Measurements from ENCODE around the gene CMTM7.

The CMTM7 gene

GRCh38 chr3:32495085-32495484, 103.4 kb downstream of the CMTM7 start:
- DNase-seq (ENCODE audit: low spot score) (no peak), ATAC-seq (ENCODE audit: low read depth) (no peak)
- no peak overlapping the region for H3K4me3 ChIP-seq (ENCODE audit: severe bottlenecking)
- peaks cover 18% of the 10 kb centered on the region for H3K4me1 ChIP-seq (ENCODE audit: insufficient read depth, poor library complexity, severe bottlenecking)
- peaks cover 10% of the 10 kb centered on the region for H3K36me3 ChIP-seq (ENCODE audit: low read depth)
- peak overlapping the region; percentile 5 for H3K27ac ChIP-seq (ENCODE audit: poor library complexity, severe bottlenecking)
- no peaks in the 10 kb centered on the region for H3K27me3 ChIP-seq (ENCODE audit: insufficient read depth, poor library complexity, severe bottlenecking)
- TF ChIP-seq, protein P1, sequence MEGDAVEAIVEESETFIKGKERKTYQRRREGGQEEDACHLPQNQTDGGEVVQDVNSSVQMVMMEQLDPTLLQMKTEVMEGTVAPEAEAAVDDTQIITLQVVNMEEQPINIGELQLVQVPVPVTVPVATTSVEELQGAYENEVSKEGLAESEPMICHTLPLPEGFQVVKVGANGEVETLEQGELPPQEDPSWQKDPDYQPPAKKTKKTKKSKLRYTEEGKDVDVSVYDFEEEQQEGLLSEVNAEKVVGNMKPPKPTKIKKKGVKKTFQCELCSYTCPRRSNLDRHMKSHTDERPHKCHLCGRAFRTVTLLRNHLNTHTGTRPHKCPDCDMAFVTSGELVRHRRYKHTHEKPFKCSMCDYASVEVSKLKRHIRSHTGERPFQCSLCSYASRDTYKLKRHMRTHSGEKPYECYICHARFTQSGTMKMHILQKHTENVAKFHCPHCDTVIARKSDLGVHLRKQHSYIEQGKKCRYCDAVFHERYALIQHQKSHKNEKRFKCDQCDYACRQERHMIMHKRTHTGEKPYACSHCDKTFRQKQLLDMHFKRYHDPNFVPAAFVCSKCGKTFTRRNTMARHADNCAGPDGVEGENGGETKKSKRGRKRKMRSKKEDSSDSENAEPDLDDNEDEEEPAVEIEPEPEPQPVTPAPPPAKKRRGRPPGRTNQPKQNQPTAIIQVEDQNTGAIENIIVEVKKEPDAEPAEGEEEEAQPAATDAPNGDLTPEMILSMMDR (IDR thresholded peaks at IDR 0.05; ENCODE audit: poor library complexity, severe bottlenecking), result no peak
- H3K9me3 ChIP-seq (ENCODE audit: severe bottlenecking), result no peaks in the 10 kb centered on the region

DNA sequence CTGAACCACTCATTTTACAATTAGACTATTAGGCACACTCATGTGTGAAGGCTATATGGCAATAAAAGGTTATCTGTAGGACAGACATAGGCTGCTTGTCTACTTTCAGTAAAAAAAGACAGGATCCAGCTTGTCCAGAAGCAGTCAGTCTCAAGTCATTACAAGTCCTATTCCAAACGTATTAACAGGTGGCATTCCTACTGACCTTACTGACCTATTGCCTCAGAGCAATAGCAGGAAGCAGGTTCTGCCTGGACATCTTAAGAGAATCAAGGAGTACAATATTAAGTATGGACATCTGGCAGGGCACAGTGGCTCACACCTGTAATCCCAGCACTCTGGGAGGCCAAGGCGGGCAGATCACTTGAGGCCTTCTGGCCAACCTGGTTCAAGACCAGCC, 104.0 kb downstream of the CMTM7 start:
- peaks cover 18% of the 10 kb centered on the region for H3K4me1 ChIP-seq (ENCODE audit: insufficient read depth, poor library complexity, severe bottlenecking)
- no peaks in the 10 kb centered on the region for H3K27me3 ChIP-seq (ENCODE audit: insufficient read depth, poor library complexity, severe bottlenecking)
- no peaks in the 10 kb centered on the region for H3K9me3 ChIP-seq (ENCODE audit: severe bottlenecking)
- ATAC-seq (ENCODE audit: low read depth), result peak; percentile 85
- no peak for DNase-seq (ENCODE audit: low spot score)
- no peak overlapping the region for H3K4me3 ChIP-seq (ENCODE audit: severe bottlenecking)
- H3K27ac ChIP-seq (ENCODE audit: poor library complexity, severe bottlenecking), result peak overlapping the region; percentile 5
- TF ChIP-seq, protein P1 (IDR thresholded peaks at IDR 0.05; ENCODE audit: poor library complexity, severe bottlenecking), result no peak
- peaks cover 10% of the 10 kb centered on the region for H3K36me3 ChIP-seq (ENCODE audit: low read depth)

DNA sequence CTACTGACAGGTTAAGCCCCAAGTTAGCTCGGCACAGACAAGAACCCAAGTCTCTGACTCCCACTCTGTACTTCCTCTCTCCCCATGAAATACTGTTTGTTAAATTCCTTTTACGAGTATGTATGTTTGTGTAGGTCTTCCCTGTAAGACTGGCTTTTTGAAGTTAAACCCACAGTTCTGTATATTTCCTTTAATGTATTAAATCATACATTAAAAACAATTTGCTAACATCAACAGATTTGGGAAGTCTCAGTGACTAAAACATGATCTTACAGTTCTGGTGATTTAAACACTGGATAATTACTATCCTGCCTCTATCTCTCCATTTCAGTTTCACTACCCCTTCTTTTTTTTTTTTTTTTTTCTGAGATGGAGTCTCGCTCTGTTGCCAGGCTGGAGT, 106.6 kb downstream of the CMTM7 start:
- H3K27ac ChIP-seq (ENCODE audit: poor library complexity, severe bottlenecking), result no peak overlapping the region

DNA sequence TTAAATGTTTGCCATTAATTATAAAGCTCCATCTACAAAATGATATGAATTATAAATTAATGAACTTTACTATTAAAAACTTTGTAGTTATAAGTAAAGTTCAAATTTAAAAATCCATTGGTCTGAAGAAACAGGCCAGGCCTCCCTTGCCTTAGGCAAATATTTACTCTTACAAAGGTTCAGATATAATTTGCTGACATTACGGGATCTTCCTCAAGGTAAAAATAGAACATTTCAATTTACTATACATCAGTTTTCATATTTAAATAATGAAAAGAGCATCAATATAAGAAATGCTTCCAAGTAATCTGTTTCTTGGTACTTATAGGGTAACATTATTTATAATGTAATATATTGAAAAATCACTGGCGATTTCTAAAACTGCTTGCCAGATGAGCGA, 107.3 kb downstream of the CMTM7 start:
- Histone ChIP-seq H3K27me3 (ENCODE audit: insufficient read depth, poor library complexity, severe bottlenecking) (no peaks in the 10 kb centered on the region), H3K36me3 (ENCODE audit: low read depth) (no peaks in the 10 kb centered on the region; the same call in 1 of the 2 replicates), H3K4me3 (ENCODE audit: severe bottlenecking) (no peak overlapping the region), H3K4me1 (ENCODE audit: insufficient read depth, poor library complexity, severe bottlenecking) (peaks cover 18% of the 10 kb centered on the region), H3K27ac (ENCODE audit: poor library complexity, severe bottlenecking) (no peak overlapping the region), H3K9me3 (ENCODE audit: severe bottlenecking) (no peaks in the 10 kb centered on the region)
- TF ChIP-seq, protein P1 (IDR thresholded peaks at IDR 0.05; ENCODE audit: poor library complexity, severe bottlenecking), result no peak
- no peak for DNase-seq (ENCODE audit: low spot score)
- ATAC-seq (ENCODE audit: low read depth), result no peak

More for the DNA sequence above, 106.6 kb downstream of the CMTM7 start:
- ATAC-seq (ENCODE audit: low read depth) (no peak), DNase-seq (ENCODE audit: low spot score) (no peak)
- TF ChIP-seq, protein P1 (IDR thresholded peaks at IDR 0.05; ENCODE audit: poor library complexity, severe bottlenecking), result no peak
- Histone ChIP-seq H3K36me3 (ENCODE audit: low read depth) (no peaks in the 10 kb centered on the region; the same call in 1 of the 2 replicates), H3K4me3 (ENCODE audit: severe bottlenecking) (no peak overlapping the region), H3K27me3 (ENCODE audit: insufficient read depth, poor library complexity, severe bottlenecking) (no peaks in the 10 kb centered on the region), H3K9me3 (ENCODE audit: severe bottlenecking) (no peaks in the 10 kb centered on the region), H3K4me1 (ENCODE audit: insufficient read depth, poor library complexity, severe bottlenecking) (peaks cover 18% of the 10 kb centered on the region)

DNA sequence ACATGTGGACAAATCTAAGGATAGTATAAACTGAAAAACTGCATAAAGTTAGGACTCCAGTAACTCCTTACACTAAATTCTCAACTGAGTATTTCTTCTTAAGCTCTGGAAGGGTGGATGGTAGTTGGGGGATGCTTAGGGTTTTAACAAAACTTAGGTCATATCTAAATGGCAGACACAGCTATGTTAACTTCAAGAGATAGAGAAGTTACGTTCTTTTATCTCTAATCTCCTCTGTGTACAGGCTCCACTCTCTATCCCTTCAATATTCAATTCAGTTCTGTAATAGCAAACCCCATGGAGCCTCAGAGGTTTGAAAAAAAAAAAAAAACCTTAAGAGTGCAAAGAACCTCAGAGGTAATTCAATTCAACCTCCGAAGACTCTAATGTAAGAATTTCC, 107.9 kb downstream of the CMTM7 start:
- Histone ChIP-seq H3K27me3 (ENCODE audit: insufficient read depth, poor library complexity, severe bottlenecking) (no peaks in the 10 kb centered on the region), H3K4me3 (ENCODE audit: severe bottlenecking) (no peak overlapping the region), H3K4me1 (ENCODE audit: insufficient read depth, poor library complexity, severe bottlenecking) (peaks cover 13% of the 10 kb centered on the region), H3K27ac (ENCODE audit: poor library complexity, severe bottlenecking) (no peak overlapping the region), H3K9me3 (ENCODE audit: severe bottlenecking) (no peaks in the 10 kb centered on the region), H3K36me3 (ENCODE audit: low read depth) (no peaks in the 10 kb centered on the region)
- TF ChIP-seq, protein P1 (IDR thresholded peaks at IDR 0.05; ENCODE audit: poor library complexity, severe bottlenecking), result no peak
- ATAC-seq (ENCODE audit: low read depth) (no peak), DNase-seq (ENCODE audit: low spot score) (no peak)

Data from RWPE2 (cell line).